H9 (cell line): Measurements from ENCODE around the gene MPPE1. TPM values are rescaled to one million over a fixed set of nuclear protein-coding genes. Genes with fewer than 3 reads are reported as not detected.

Experiments
- DNase-seq: peaks from one replicate; pipeline ENCODE4 v3.0.0-alpha.2; 2017
- H2AFZ ChIP-seq: one replicate; pipeline ENCODE4 v1.6.1; 2013; ENCODE audit warnings: mild to moderate bottlenecking, low read length, control low read depth, moderate library complexity
- H2AK5ac ChIP-seq: 2 replicates; pipeline ENCODE4 v1.6.1; 2013; ENCODE audit warnings: low read length, control low read depth, mixed read lengths; ENCODE audit not compliant: insufficient read length
- H2BK120ac ChIP-seq: one replicate; pipeline ENCODE4 v1.6.1; 2013; ENCODE audit warnings: low read depth, mild to moderate bottlenecking, low read length, control low read depth, inconsistent platforms; ENCODE audit not compliant: poor library complexity, severe bottlenecking
- H2BK12ac ChIP-seq: 2 replicates; pipeline ENCODE4 v1.6.1; 2013; ENCODE audit warnings: low read length, control low read depth, mixed read lengths, low read depth; ENCODE audit not compliant: insufficient read length
- H2BK15ac ChIP-seq: 2 replicates; pipeline ENCODE4 v1.6.1; 2013; ENCODE audit warnings: low read depth, low read length, control low read depth
- H2BK20ac ChIP-seq: one replicate; pipeline ENCODE4 v1.6.1; 2013; ENCODE audit warnings: low read depth, mild to moderate bottlenecking, low read length, control low read depth, inconsistent platforms; ENCODE audit not compliant: poor library complexity, severe bottlenecking
- H2BK5ac ChIP-seq: 2 replicates; pipeline ENCODE4 v1.6.1; 2013; ENCODE audit warnings: low read length, control low read depth, mixed read lengths; ENCODE audit not compliant: insufficient read length
- H3K14ac ChIP-seq: 2 replicates; pipeline ENCODE4 v1.6.1; 2013; ENCODE audit warnings: low read length, control low read depth; ENCODE audit not compliant: insufficient read depth
- H3K18ac ChIP-seq: 2 replicates; pipeline ENCODE4 v1.6.1; 2013; ENCODE audit warnings: low read depth, mild to moderate bottlenecking, mixed read lengths, low read length, control low read depth; ENCODE audit not compliant: insufficient read length
- H3K23ac ChIP-seq: 2 replicates; pipeline ENCODE4 v1.6.1; 2013; ENCODE audit warnings: low read length, control low read depth, mixed read lengths, low read depth; ENCODE audit not compliant: insufficient read length
- H3K23me2 ChIP-seq: 2 replicates; pipeline ENCODE4 v1.6.1; 2013; ENCODE audit warnings: low read depth, mild to moderate bottlenecking, mixed read lengths, low read length, control low read depth; ENCODE audit not compliant: insufficient read length, poor library complexity, severe bottlenecking
- H3K27ac ChIP-seq: 2 replicates; pipeline ENCODE4 v1.5.1; 2013; ENCODE audit warnings: low read length, control low read depth, mixed read lengths, low read depth; ENCODE audit not compliant: insufficient read length
- H3K27me3 ChIP-seq: 2 replicates; pipeline ENCODE4 v1.6.1; 2013; ENCODE audit warnings: low read length, control low read depth, inconsistent platforms; ENCODE audit not compliant: insufficient read depth
- H3K4ac ChIP-seq: 2 replicates; pipeline ENCODE4 v1.6.1; 2013; ENCODE audit warnings: low read depth, mild to moderate bottlenecking, control low read depth, inconsistent platforms, low read length, moderate library complexity
- H3K4me1 ChIP-seq: 2 replicates; pipeline ENCODE4 v1.6.1; 2013; ENCODE audit warnings: low read length, control low read depth, inconsistent platforms; ENCODE audit not compliant: insufficient read depth
- H3K4me2 ChIP-seq: 2 replicates; pipeline ENCODE4 v1.6.1; 2013; ENCODE audit warnings: low read length, control low read depth, mixed read lengths; ENCODE audit not compliant: insufficient read length, insufficient read depth
- H3K56ac ChIP-seq: 2 replicates; pipeline ENCODE4 v1.6.1; 2013; ENCODE audit warnings: low read depth, mild to moderate bottlenecking, mixed read lengths, low read length, control low read depth; ENCODE audit not compliant: insufficient read length
- H3K79me1 ChIP-seq: 2 replicates; pipeline ENCODE4 v1.6.1; 2013; ENCODE audit warnings: low read depth, mild to moderate bottlenecking, moderate library complexity, low read length, control low read depth, inconsistent platforms; ENCODE audit not compliant: insufficient read depth, poor library complexity, severe bottlenecking
- H3K79me2 ChIP-seq: 2 replicates; pipeline ENCODE4 v1.6.1; 2013; ENCODE audit warnings: low read length, control low read depth, inconsistent platforms; ENCODE audit not compliant: insufficient read depth
- H3K9ac ChIP-seq: 2 replicates; pipeline ENCODE4 v1.6.1; 2013; ENCODE audit warnings: low read length, control low read depth, mixed read lengths; ENCODE audit not compliant: insufficient read length; ENCODE audit errors: extremely low read depth
- H3K9me3 ChIP-seq: one replicate; pipeline ENCODE4 v1.6.1; 2013; ENCODE audit warnings: low read depth, low read length, inconsistent platforms; ENCODE audit not compliant: control insufficient read depth
- H3T11ph ChIP-seq: one replicate; pipeline ENCODE4 v1.6.1; 2013; ENCODE audit warnings: mild to moderate bottlenecking, low read length, control low read depth, inconsistent platforms
- H4K20me1 ChIP-seq: one replicate; pipeline ENCODE4 v1.6.1; 2013; ENCODE audit not compliant: control insufficient read depth, insufficient read length, insufficient read depth
- H4K5ac ChIP-seq: 2 replicates; pipeline ENCODE4 v1.6.1; 2013; ENCODE audit warnings: low read depth, mild to moderate bottlenecking, mixed read lengths, low read length, control low read depth; ENCODE audit not compliant: insufficient read length
- H4K8ac ChIP-seq: replicated peaks from 2 replicates; pipeline ENCODE4 v1.6.1; 2013; ENCODE audit warnings: low read length, control low read depth, mixed read lengths, low read depth; ENCODE audit not compliant: insufficient read length
- H4K91ac ChIP-seq: 2 replicates; pipeline ENCODE4 v1.6.1; 2013; ENCODE audit warnings: low read depth, mild to moderate bottlenecking, moderate library complexity, mixed read lengths, low read length, control low read depth; ENCODE audit not compliant: insufficient read length
- H3K27ac Mint-ChIP-seq, 3 experiments: 2 replicates in 2 of 3; 3 replicates in 1 of 3; pipeline ENCODE4 v1.8.0; 2020 to 2021; ENCODE audit warnings: mixed read lengths in 3 of 3, mild to moderate bottlenecking in 1 of 3, moderate library complexity in 1 of 3
- H3K27me3 Mint-ChIP-seq: 2 replicates; pipeline ENCODE4 v1.8.0; 2021; ENCODE audit warnings: low read depth, mild to moderate bottlenecking, moderate library complexity, mixed read lengths
- H3K36me3 Mint-ChIP-seq, 3 experiments: 2 replicates in 2 of 3; 3 replicates in 1 of 3; pipeline ENCODE4 v1.8.0; 2020 to 2021; ENCODE audit warnings: low read depth in 3 of 3, mixed read lengths in 3 of 3; ENCODE audit not compliant: insufficient read depth in 1 of 3
- H3K4me1 Mint-ChIP-seq, 2 experiments: 2 replicates each; pipeline ENCODE4 v1.8.0; 2020; ENCODE audit warnings: mixed read lengths in 2 of 2
- H3K4me3 Mint-ChIP-seq, 2 experiments: 2 replicates in 1 of 2; 3 replicates in 1 of 2; pipeline ENCODE4 v1.8.0; 2020 to 2021; ENCODE audit warnings: mild to moderate bottlenecking in 2 of 2, mixed read lengths in 2 of 2, moderate library complexity in 1 of 2
- H3K9me3 Mint-ChIP-seq, 2 experiments: 2 replicates in 1 of 2; 3 replicates in 1 of 2; pipeline ENCODE4 v1.8.0; 2020; ENCODE audit warnings: mild to moderate bottlenecking in 2 of 2, mixed read lengths in 2 of 2, moderate library complexity in 1 of 2
- WGBS: extraction: QIAGEN DNeasy Blood & Tissue Kit; methylation state at CpG from one replicate; pipeline ENCODE4 v1.1.7; 2013; ENCODE audit warnings: missing lambda C conversion rate, low lambda C conversion rate, mixed read lengths; ENCODE audit not compliant: insufficient read length; ENCODE audit errors: extremely low coverage; 5-methylcytosine and 5-hydroxymethylcytosine counted together
- total RNA-seq: library from RNA; stranded (reverse); gene quantifications from 2 replicates; pipeline ENCODE4 v1.2.1, GENCODE V29; 2021
- TF ChIP-seq, protein P1 (sequence below): fragments of 200-600 bp; sonication (generic); conservative IDR thresholded peaks from 3 replicates; pipeline ENCODE4 v1.8.0; 2021; ENCODE audit warnings: antibody characterized with exemption, mild to moderate bottlenecking

Gene MPPE1
- total RNA-seq, 1 experiment from 2014 or later, result 13.2 TPM

DNA sequence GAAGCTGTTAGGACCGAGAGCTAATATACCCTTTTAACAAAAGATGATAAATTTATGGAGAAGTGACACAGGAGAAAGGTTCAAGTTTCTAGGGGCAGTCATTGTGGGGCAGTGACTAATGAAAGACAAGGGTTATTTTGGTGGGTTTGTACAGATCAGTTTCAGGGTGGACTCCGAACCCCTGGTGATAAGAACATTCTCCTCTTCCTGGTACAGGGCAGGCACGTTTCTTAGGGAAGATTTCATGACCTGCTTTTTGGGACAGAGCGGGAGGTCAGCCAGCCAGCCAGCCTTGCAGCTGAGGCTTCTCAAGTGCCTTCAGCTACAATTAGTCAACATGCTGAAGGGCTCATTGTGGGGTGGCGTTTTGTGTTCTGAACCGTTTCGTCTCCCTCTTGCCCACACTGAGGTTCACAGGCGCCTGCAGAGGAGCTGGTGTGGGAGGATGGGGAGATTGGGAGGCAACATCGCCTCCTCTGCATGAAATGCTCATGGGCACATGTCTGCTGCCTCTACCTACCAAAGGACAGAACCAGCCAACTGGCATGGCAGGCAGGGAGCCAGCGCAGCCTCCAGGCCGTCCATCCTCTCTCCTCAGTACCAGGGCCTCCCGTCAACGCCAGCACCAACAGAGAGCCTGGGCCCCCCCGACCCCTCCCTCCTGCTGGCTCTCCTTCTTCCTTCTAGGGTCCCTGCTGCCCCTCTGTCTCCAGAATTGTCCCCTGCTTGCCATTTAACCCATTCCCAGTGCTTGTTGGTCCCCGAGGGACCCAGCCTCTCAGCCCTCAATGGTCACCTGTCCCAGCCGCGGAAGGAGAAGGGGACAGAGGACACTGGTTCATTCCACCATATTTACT is 47.3 kb downstream of the MPPE1 start:
- no peaks in the 10 kb centered on the region for H3K9me3 ChIP-seq
- no peaks in the 10 kb centered on the region for H3K79me1 ChIP-seq
- H3K79me2 ChIP-seq, result no peaks in the 10 kb centered on the region
- H3K36me3 Mint-ChIP-seq, result peaks cover 0 to 10% (median 1%) of the 10 kb centered on the region in 3 experiments; a peak in 4 of 7 replicates
- H3K4me1 Mint-ChIP-seq, result peaks cover 28 to 30% of the 10 kb centered on the region in 2 experiments
- H3T11ph ChIP-seq, result no peak overlapping the region
- H2BK15ac ChIP-seq, result no peak overlapping the region
- H3K9me3 Mint-ChIP-seq, result no peaks in the 10 kb centered on the region
- H3K18ac ChIP-seq, result no peak overlapping the region
- no peak overlapping the region for H4K5ac ChIP-seq
- H3K27me3 Mint-ChIP-seq, result no peaks in the 10 kb centered on the region
- no peak overlapping the region for H2BK20ac ChIP-seq
- no peak overlapping the region for H3K23ac ChIP-seq
- no peak overlapping the region for H4K91ac ChIP-seq
- no peak overlapping the region for H2AFZ ChIP-seq
- H3K9ac ChIP-seq, result no peak overlapping the region
- H4K20me1 ChIP-seq, result no peaks in the 10 kb centered on the region
- H3K56ac ChIP-seq, result no peak overlapping the region
- peak overlapping the region in 2 of 3 experiments; percentile 51 to 59; a peak in 2 of 7 replicates for H3K27ac Mint-ChIP-seq
- no peak overlapping the region for H2BK5ac ChIP-seq
- no peak overlapping the region for H3K4me3 Mint-ChIP-seq
- no peak overlapping the region for H3K27ac ChIP-seq
- no CpG with 5 or more reads among the region's 17 CpGs for WGBS
- no peak for DNase-seq
- no peak overlapping the region for H2BK12ac ChIP-seq
- TF ChIP-seq, protein P1, sequence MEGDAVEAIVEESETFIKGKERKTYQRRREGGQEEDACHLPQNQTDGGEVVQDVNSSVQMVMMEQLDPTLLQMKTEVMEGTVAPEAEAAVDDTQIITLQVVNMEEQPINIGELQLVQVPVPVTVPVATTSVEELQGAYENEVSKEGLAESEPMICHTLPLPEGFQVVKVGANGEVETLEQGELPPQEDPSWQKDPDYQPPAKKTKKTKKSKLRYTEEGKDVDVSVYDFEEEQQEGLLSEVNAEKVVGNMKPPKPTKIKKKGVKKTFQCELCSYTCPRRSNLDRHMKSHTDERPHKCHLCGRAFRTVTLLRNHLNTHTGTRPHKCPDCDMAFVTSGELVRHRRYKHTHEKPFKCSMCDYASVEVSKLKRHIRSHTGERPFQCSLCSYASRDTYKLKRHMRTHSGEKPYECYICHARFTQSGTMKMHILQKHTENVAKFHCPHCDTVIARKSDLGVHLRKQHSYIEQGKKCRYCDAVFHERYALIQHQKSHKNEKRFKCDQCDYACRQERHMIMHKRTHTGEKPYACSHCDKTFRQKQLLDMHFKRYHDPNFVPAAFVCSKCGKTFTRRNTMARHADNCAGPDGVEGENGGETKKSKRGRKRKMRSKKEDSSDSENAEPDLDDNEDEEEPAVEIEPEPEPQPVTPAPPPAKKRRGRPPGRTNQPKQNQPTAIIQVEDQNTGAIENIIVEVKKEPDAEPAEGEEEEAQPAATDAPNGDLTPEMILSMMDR, result no peak
- no peak overlapping the region for H4K8ac ChIP-seq
- no peak overlapping the region for H3K4me2 ChIP-seq
- no peak overlapping the region for H2BK120ac ChIP-seq
- H3K4me1 ChIP-seq, result peaks cover 5% of the 10 kb centered on the region; the same call in 1 of the 2 replicates
- H3K4ac ChIP-seq, result no peak overlapping the region
- no peaks in the 10 kb centered on the region for H3K27me3 ChIP-seq
- H3K14ac ChIP-seq, result no peak overlapping the region
- no peak overlapping the region for H2AK5ac ChIP-seq
- no peaks in the 10 kb centered on the region for H3K23me2 ChIP-seq
